GM11168 (cell line): ENCODE data around the gene NASP.

Experiments
- in situ Hi-C: fragments of 300-500 bp; cut with MboI; formaldehyde crosslinking; loops from one replicate; pipeline ENCODE4 v1.12.0; 2022; ENCODE audit warnings: low sequenced_read_pairs; ENCODE audit not compliant: unreplicated experiment

The NASP gene

GRCh38 chr1:45583666-45584350 lies at the start of gene NASP:
Gene NASP (plus strand): TSS chr1:45584041. CDS start chr1:45584147, 106 bp downstream.
- in situ Hi-C loops, result no loop called here

GRCh38 chr1:45535988-45536766 lies 47.7 kb upstream of the NASP start:
- in situ Hi-C loops, result no loop called here

- in situ Hi-C loops, result no loop called here
These were observed 47.0 kb upstream of the NASP start for GRCh38 chr1:45536886-45537285.

GRCh38 chr1:45541193-45541592 lies 42.6 kb upstream of the NASP start:
- in situ Hi-C loops, result no loop called here

GRCh38 chr1:45542591-45542990 lies 41.2 kb upstream of the NASP start:
- in situ Hi-C loops, result no loop called here

- in situ Hi-C loops, result no loop called here
These were observed 40.0 kb upstream of the NASP start for GRCh38 chr1:45543581-45544417.

- in situ Hi-C loops, result no loop called here
These were observed 39.3 kb upstream of the NASP start for GRCh38 chr1:45544530-45544929.

- in situ Hi-C loops, result no loop called here
These were observed 38.8 kb upstream of the NASP start for GRCh38 chr1:45545019-45545493.

GRCh38 chr1:45545553-45546310 lies 38.1 kb upstream of the NASP start:
- in situ Hi-C loops, result no loop called here

GRCh38 chr1:45550401-45551351 lies 33.2 kb upstream of the NASP start, which contains the start of gene AKR1A1:
Gene AKR1A1 (plus strand): TSS chr1:45550826. CDS start chr1:45561795, 10,969 bp downstream.
- in situ Hi-C loops, result no loop called here

- in situ Hi-C loops, result no loop called here
These were observed 32.2 kb upstream of the NASP start for GRCh38 chr1:45551684-45552083.

GRCh38 chr1:45552331-45552730 lies 31.5 kb upstream of the NASP start:
- in situ Hi-C loops, result no loop called here

GRCh38 chr1:45554198-45554597 lies 29.6 kb upstream of the NASP start:
- in situ Hi-C loops, result no loop called here

- in situ Hi-C loops, result no loop called here
These were observed 26.4 kb upstream of the NASP start for GRCh38 chr1:45557422-45557944.

- in situ Hi-C loops, result no loop called here
These were observed 20.0 kb upstream of the NASP start for GRCh38 chr1:45563843-45564242.

- in situ Hi-C loops, result loop anchor here (5.0 kb wide), 1 partner anchor 209 kb away; no protein-coding TSS in a partner anchor
These were observed 17.1 kb upstream of the NASP start for GRCh38 chr1:45566722-45567121.

- in situ Hi-C loops, result loop anchor here (5.0 kb wide), 1 partner anchor 211 kb away; no protein-coding TSS in a partner anchor
These were observed 15.9 kb upstream of the NASP start for GRCh38 chr1:45567911-45568310.

- in situ Hi-C loops, result loop anchor here (5.0 kb wide), 1 partner anchor 211 kb away; no protein-coding TSS in a partner anchor
These were observed 15.4 kb upstream of the NASP start for GRCh38 chr1:45568421-45568820.
